ENCODE measurements around the gene PHLDA2.
"Not testable (repeated sequence)": the region's sequence is repeated elsewhere in the genome, so short reads cannot be mapped to it uniquely, and the experiment has no call there.

Gene PHLDA2

GRCh38 chr11:2914455-2915195 is 14.6 kb downstream of the PHLDA2 start:
- DNase-seq (ENCODE audit: low read depth): no peak

- no peak for DNase-seq (ENCODE audit: low read depth)
Observed at GRCh38 chr11:2913776-2914175, 15.4 kb downstream of the PHLDA2 start.

- DNase-seq (ENCODE audit: low read depth): peak; percentile 32
Observed at GRCh38 chr11:2913019-2913431, 16.2 kb downstream of the PHLDA2 start.

GRCh38 chr11:2912498-2912897 is 16.7 kb downstream of the PHLDA2 start:
- DNase-seq (ENCODE audit: low read depth): peak; percentile 28

- DNase-seq (ENCODE audit: low read depth): no peak
Observed at GRCh38 chr11:2911785-2912391, 17.3 kb downstream of the PHLDA2 start.

GRCh38 chr11:2911088-2911784 is 18.0 kb downstream of the PHLDA2 start:
- DNase-seq (ENCODE audit: low read depth): no peak

- no peak for DNase-seq (ENCODE audit: low read depth)
Observed at GRCh38 chr11:2910401-2910955, 18.7 kb downstream of the PHLDA2 start.

GRCh38 chr11:2909133-2909902 is 19.9 kb downstream of the PHLDA2 start:
- no peak for DNase-seq (ENCODE audit: low read depth)

GRCh38 chr11:2908130-2908529 is 21.1 kb downstream of the PHLDA2 start:
- no peak for DNase-seq (ENCODE audit: low read depth)

- not testable (repeated sequence) for DNase-seq (ENCODE audit: low read depth)
Observed at GRCh38 chr11:2905299-2905698, 23.9 kb downstream of the PHLDA2 start.

GRCh38 chr11:2904153-2905052 is 24.8 kb downstream of the PHLDA2 start:
- no peak for DNase-seq (ENCODE audit: low read depth)

- no peak for DNase-seq (ENCODE audit: low read depth)
Observed at GRCh38 chr11:2903672-2904011, 25.6 kb downstream of the PHLDA2 start.

GRCh38 chr11:2902784-2903671 is 26.2 kb downstream of the PHLDA2 start:
- DNase-seq (ENCODE audit: low read depth): no peak

GRCh38 chr11:2901854-2902783 is 27.1 kb downstream of the PHLDA2 start:
- peak; percentile 90 for DNase-seq (ENCODE audit: low read depth)

GRCh38 chr11:2901196-2901796 is 27.9 kb downstream of the PHLDA2 start:
- DNase-seq (ENCODE audit: low read depth): no peak

GRCh38 chr11:2899080-2899783 is 30.0 kb downstream of the PHLDA2 start:
- DNase-seq (ENCODE audit: low read depth): no peak

GRCh38 chr11:2898366-2899079 is 30.7 kb downstream of the PHLDA2 start:
- peak; percentile 81 for DNase-seq (ENCODE audit: low read depth)

All from fibroblast of gingiva (primary cell).